Stimulated activated CD4-positive, alpha-beta T cell treated with anti-CD3 and anti-CD28 coated beads, TNF-alpha, amount 100 ng/mL, for 4 hours (primary cell): ENCODE results near the gene SMCO4.
"Not testable (repeated sequence)": the region's sequence is repeated elsewhere in the genome, so short reads cannot be mapped to it uniquely, and the experiment has no call there.

ENCODE experiments used
- DNase-seq, 3 experiments: peaks; one replicate each; pipeline ENCODE4 v3.0.0-alpha.2; 2020; ENCODE audit warnings: low read depth in 3 of 3

The SMCO4 gene

GRCh38 chr11:93560199-93560932 is 17.2 kb upstream of the SMCO4 start:
- no peak for DNase-seq

- no peak for DNase-seq
Measured at GRCh38 chr11:93559681-93560080, 16.5 kb upstream of the SMCO4 start.

GRCh38 chr11:93552874-93553273 is 9.7 kb upstream of the SMCO4 start:
- no peak for DNase-seq

GRCh38 chr11:93549976-93550375 is 6.8 kb upstream of the SMCO4 start:
- DNase-seq, result no peak

GRCh38 chr11:93548679-93549319 is 5.6 kb upstream of the SMCO4 start:
- no peak for DNase-seq

- DNase-seq, result no peak
Measured at GRCh38 chr11:93547773-93548172, 4.6 kb upstream of the SMCO4 start.

GRCh38 chr11:93547028-93547427 is 3.8 kb upstream of the SMCO4 start:
- no peak for DNase-seq

- DNase-seq, result no peak
Measured at GRCh38 chr11:93545566-93545965, 2.4 kb upstream of the SMCO4 start.

GRCh38 chr11:93542811-93543229 is 371 bp downstream of the SMCO4 start:
- peak in 1 of 3 experiments; percentile 11 for DNase-seq

- peak; percentile 15 to 19 (median 18) for DNase-seq
Measured at GRCh38 chr11:93541884-93542810, 1.0 kb downstream of the SMCO4 start.

GRCh38 chr11:93540896-93541553 is 2.2 kb downstream of the SMCO4 start:
- DNase-seq, result no peak

- DNase-seq, result no peak
Measured at GRCh38 chr11:93540337-93540736, 2.9 kb downstream of the SMCO4 start.

- no peak for DNase-seq
Measured at GRCh38 chr11:93537767-93538261, 5.4 kb downstream of the SMCO4 start.

- no peak for DNase-seq
Measured at GRCh38 chr11:93537049-93537448, 6.1 kb downstream of the SMCO4 start.

- DNase-seq, result no peak
Measured at GRCh38 chr11:93536101-93536861, 6.9 kb downstream of the SMCO4 start.

- DNase-seq, result not testable (repeated sequence)
Measured at GRCh38 chr11:93535578-93535977, 7.6 kb downstream of the SMCO4 start.

- no peak for DNase-seq
Measured at GRCh38 chr11:93532806-93533205, 10.4 kb downstream of the SMCO4 start.

- DNase-seq, result no peak
Measured at GRCh38 chr11:93532281-93532789, 10.9 kb downstream of the SMCO4 start.

- DNase-seq, result no peak
Measured at GRCh38 chr11:93530468-93530826, 12.7 kb downstream of the SMCO4 start.

- no peak for DNase-seq
Measured at GRCh38 chr11:93529707-93530467, 13.3 kb downstream of the SMCO4 start.
